GM18511 (cell line): Measurements from ENCODE around the gene PLCH1.
A peak's percentile ranks its signal among the peaks of the same experiment; 100 is the strongest.
"Not testable (repeated sequence)": the region's sequence is repeated elsewhere in the genome, so short reads cannot be mapped to it uniquely, and the experiment has no call there.

Experiments used
- ATAC-seq: cut with Tn5 transposase; IDR thresholded peaks from one replicate; pipeline ENCODE4 v1.9.1; 2021; ENCODE audit warnings: mild to moderate bottlenecking, moderate library complexity; ENCODE audit not compliant: unreplicated experiment

The PLCH1 gene

DNA sequence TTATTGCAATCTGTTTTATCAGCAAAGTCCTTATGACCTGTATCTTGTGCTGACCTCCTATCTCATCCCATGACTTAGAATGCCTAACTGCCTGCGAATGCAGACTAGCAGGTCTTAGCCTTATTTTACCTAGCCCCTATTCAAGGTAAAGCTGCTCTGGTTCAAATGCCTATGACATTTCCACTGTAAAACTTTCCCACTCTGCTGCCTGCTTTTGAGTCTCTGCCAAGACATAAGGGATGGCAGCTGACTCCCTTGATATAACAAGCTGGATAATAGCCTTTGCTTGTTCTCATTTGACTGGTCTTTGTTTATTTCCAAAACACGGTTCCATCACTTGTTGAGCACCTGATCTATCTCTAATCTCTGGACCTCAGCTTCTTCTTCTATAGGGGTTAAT is 319.5 kb downstream of the PLCH1 start:
- ATAC-seq = no peak

DNA sequence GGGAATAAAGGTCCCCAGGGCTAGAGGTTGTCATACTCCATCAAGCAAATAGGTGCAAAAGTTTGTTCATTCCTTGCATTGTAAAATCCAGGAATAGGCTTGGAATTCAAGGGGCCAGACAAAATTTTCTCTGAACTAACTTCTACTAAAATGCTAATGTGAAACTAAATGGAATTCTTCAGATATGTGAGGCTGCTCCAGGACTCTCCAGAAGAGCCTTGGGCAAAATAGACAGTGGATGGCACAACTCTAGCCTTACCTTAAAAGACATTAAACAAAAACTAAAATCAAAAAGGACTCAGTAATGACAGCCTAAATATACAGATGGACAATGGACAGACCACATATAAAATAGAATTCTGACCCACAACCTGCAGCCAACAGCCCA is 320.6 kb downstream of the PLCH1 start:
- no peak for ATAC-seq

DNA sequence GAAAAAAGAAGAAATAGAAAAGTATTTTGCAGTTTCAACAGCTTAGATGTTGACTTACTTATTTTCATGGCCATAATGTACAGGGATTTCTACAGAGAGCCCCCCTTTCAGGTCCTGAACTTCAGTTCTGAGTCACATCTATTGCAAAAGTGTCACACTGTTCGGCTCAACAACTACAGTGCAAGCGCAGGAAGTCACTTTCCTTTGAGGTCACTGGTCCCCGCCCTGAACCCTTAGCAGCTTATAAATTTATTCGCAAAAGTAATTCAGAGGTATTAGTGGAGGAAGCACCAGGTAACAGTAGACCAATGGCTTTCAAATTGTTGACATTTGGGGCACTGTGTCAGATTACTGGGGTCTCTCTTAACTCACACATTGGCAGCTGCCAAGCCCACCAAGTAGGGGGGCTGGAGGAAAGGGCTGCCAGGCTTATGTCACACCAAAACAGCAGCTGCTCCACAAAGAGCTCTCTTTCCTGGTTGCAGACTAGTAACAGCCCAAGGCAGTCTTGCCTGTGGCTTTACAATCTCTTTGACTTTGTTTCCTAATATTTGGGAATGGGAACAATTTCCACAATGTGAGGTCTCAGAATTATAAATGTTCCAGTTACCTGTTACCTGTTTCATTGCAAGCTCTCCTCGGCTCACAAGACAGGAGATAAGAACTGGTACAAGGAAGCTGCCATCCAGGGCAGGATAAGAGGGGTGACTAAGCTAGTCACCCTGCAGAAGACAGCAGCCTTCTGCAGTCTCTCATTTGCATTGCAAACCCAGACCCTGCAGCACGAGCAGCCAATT is 321.1 kb downstream of the PLCH1 start:
- ATAC-seq = no peak

DNA sequence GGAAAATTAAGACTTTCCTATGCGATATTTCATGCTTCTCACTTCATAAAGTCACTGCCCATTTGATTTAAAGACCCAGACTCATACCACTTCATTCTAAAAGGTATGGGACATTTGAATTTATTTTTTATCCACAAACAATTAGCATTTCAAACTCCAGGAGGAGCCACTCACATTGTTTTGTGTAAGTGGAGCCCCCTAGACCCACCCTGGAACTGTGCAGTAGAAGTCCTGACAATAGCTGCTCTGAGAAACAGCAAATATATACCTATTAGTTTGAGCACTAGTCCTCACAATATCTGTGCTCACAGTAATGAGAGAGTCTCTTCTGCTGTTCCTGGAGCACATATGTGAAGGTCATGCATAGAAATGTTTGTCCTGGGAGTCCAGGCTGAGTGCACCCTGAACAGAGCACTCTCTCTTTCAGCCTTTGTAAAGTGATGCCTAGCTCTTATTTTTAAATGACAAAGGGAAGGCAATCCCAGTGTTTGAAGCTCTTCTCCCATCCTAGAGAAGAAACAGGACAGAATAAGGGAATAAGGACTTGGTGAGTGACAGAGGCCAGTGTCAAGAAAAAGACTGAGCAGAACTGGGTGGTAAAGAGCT is 323.9 kb downstream of the PLCH1 start:
- ATAC-seq = no peak

DNA sequence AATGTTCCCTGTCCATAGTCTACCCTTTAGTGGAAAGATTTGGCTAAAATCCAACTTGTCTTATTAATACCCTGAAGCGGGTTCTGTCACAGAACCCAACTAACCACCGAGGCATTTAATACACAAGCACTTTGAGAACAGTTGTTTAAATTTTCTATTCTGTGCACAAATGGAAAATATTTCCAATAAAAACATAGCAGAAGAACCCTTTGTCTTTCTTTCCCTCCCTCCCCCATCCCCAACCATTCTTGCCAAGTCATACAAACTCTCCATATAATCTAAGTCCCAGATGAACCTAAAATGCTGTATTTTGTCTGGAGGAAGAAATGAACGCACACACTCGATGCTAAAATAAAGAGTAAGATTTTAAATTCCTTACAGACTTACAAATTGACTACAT is 324.5 kb downstream of the PLCH1 start:
- no peak for ATAC-seq

DNA sequence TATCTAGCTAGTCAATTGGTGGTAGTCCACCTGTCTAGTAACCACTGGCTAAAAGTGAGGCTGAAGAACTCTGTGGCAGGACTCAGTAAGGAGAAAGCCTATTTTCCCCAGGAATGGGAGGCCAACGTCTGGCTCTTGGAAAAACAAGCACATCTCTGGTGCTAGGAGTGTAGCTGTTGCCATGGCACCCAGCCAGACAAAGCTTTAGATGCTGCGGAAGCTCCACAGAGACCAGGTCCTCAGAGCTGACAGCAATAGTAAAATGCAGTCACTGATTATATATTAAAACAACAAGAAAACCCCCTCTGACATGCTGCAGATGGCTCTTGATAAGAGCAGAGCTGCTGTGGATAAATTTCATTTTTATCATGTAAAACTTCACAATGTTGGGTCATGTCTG is 326.5 kb downstream of the PLCH1 start:
- ATAC-seq = no peak

DNA sequence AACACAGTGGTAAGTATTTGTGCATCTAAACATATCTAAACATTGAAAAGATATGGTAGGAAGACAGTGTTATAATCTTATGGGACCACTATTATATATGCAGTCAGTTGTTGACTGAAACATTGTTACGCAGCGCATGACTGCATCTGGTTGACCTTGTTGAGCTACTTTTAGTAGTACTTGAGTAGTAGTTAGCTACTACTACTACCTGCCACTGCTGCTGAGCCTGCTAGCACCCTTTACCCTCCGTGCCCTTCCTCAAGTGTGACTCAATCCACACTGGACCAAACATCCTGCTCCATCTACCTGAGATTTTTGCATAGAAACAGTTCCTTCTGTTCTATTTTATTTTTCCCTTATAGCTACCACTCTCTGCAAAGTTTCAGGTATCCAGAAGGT is 327.8 kb downstream of the PLCH1 start:
- no peak for ATAC-seq

DNA sequence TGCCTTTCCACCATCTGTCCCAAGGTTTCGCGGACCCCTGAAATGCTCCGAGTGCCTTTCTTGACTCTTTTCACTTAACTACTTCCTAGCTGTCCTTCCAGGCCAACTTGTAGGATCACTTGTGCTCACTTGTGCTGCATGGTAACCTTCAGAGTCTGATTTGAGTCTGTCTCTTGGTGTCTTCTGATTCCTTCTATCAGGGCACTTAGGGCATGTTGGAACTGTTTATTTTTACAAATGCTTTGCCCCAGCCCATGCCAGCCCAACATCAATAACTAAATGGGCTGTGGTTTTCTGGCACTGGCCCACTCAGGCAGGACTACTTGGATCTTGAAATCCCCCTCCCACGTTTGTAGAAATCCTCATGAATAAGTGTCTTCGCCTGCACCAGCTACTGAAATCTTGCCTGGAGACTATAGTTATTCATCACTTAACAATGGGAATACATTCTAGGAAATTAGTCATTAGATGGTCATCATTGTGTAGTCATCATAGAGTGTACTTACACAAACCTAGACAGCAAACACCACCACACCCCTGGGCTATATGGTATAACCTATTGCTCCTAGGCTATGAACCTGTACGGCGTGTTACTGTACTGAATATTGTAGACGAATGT is 328.3 kb downstream of the PLCH1 start:
- ATAC-seq = no peak

DNA sequence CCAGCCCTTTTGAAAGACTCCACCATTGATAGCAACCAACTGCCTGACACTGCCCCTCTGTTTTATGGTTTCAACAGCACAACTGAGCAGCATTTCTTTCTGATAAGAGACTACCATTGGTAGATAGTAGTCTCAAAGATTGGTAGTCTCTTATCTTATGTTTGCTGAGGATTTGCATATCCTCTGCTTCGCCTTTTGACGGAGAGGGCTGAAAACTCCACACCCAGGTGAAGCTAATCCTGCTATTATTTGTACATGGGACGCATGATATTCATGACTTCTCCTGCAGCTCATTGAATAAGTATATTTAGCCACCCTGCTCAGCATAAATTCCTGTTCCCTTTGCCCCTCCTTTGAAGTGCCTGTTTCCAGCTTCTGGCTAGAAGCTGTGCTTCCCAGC is 332.0 kb downstream of the PLCH1 start:
- ATAC-seq = no peak

DNA sequence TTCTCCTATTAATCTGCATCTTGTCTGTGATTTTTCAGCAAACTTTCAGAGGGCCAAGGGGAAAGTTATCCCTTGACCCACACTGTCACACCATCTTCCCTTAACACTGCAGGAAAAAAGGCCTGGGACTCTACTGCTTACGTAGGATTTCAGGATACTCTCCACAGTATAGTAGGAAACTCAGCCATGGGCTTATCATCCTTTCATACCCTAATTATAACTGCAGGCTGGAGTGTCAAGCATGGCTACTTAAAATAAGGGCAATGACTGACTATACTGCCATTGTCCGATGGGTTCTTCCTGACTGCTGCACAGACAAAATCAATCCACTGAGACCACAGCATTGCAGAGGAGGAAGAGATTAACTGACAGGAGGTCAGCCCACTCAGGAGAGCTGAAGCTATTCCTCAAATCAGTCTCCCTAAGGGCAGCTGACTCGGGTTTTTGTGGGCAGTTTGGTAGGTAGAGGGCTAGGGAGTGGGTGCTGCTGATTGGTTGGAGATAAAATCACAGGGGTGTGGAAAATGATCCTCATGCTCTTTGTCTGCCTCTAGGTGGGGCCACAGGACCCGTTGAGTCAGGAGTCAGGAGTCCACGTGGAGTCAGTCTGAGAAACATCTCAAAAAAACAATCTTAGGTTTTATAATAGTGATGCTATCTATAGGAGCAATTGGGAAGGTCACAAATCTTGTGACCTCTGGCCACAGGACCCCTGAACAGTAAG is 333.2 kb downstream of the PLCH1 start:
- ATAC-seq = peak; percentile 62

DNA sequence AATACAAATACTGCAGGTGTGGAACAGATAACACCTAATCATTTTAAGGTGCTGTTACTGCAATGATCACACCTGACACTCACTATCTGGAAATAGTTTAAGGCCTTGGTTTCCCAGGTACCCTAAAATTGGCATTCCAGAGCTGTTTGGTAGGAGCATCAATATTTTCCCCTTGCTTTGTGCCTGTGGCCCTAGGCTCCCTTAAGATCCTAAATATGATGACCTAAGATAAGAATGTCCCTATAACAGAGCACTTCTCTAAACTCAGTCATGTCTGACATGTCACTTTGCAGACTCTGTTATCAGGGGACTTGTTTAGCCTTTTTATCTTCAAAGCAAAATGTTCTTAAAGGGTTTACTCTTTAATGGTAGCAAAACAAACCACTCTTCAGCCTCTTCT is 335.5 kb downstream of the PLCH1 start:
- no peak for ATAC-seq

DNA sequence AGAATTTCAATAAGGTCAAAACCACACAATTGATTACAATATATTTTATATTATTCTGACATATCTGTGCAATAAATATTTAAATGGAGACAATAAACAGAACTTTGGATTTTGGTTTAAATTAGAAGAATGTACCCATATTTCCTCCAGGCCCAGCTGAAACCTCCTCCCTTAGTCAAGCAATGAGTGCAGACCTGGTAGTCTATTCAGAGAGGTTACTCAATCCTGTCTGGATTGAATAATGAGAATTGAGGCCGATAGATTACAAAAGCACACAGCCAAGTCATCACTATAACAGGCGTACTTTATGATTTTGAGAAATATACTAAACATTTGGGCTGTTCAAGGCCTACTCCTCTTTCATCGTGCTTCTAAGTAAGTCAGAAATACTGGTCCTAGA is 336.9 kb downstream of the PLCH1 start:
- ATAC-seq = no peak

DNA sequence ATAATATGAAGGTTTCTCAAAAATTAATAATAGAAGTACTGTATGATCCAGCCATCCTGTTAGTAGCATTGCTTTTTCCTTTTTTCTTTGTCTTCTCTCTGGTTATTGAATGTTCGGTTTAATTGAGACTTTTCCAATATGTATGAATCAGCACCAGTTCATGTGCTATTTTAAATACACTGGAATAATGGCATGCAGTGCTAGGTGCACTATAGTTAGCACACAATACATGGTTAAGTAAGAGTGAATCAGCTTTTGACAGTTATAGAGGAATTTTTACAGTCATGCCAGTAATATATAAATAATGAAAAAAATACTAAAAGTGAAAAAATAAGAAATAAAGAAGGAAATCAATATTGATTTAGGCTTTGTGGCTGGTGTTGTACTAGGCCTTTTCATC is 337.5 kb downstream of the PLCH1 start:
- ATAC-seq = no peak

DNA sequence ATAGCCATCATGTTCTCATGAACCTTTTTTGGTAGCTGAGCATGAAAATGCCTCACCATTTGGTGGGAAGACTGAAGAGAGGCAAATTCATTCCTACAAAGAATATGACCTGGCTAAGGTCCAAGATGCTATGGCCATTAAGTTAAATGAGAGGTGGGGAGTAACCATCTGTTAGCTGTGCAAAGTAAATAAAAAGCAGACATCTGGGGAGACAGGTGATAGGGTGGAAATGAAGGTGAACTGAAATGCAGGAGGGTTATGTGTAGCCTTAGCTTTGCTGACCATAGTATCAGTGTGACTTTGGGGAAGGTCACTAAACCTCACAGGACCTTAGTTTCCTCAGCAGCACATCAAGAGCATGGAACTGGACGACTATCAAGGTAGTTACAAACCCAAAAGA is 340.4 kb downstream of the PLCH1 start:
- ATAC-seq = no peak

DNA sequence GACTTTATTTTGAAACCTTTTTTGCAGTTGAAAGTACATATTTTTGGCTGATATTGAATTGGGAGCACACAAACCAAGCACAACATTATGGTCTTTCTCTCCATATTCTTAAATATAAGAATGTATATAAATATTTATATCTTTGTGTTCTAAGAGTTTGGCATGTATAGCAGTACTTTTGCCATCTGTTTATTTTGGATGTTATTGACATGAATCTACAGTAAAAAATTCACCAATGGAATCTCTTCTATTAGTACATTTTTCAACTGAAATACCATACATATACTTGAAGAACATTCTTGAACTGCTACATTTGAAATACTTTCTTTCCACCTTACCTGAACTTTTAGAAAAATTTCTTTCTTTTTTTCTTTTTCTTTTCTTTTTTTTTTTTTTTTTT is 342.2 kb downstream of the PLCH1 start:
- no peak for ATAC-seq

DNA sequence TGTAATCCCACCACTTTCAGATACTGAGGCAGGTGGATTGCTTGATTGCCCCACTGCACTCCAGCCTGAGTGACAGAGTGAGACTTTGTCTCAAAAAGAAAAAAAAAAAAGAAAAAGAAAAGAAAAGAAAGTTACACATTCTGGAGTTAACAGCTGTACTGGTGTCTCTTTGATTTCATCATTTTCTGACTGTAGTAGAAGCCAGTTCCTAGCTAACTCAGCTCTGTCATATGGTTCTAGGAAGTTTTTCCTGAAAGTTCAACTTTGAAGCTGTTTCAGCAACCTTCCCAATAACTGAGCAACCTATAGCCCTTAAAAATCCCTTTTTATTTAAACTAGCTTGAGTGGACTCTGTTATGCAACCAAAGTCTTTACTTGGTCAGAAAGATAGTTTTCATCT is 346.8 kb downstream of the PLCH1 start:
- no peak for ATAC-seq

DNA sequence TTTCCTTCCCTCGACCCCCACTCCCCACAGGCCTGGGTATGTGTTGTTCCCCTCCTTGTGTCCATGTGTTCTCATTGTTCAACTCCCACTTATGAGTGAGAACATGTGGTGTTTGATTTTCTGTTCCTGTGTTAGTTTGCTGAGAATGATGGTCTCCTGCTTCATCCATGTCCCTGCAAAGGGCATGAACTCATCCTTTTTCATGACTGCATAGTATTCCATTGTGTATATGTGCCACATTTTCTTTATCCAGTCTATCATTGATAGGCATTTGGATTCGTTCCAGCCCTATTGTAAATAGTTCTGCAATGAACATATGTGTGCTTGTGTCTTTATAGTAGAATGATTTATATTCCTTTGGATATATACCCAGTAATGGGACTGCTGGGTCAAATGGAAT is 350.0 kb downstream of the PLCH1 start:
- not testable (repeated sequence) for ATAC-seq

DNA sequence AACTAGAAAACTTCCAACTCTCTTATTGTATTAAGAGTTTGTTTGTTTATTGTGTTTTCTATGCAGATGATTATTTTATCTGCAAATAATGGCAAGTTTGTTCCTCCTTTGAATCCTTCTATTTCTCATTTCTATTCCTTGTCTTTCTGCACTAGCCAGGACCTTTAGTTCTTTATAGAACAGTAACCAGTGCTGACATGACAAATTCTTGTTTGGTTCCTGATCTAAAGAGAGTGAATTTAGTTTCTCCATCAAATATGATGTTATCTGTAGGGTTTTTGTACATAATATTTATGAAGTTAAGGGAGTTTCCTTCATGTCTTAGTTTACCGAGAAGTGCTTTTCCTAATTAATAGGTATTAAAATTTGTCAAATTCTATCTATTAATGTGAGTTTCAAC is 350.6 kb downstream of the PLCH1 start:
- ATAC-seq = no peak

DNA sequence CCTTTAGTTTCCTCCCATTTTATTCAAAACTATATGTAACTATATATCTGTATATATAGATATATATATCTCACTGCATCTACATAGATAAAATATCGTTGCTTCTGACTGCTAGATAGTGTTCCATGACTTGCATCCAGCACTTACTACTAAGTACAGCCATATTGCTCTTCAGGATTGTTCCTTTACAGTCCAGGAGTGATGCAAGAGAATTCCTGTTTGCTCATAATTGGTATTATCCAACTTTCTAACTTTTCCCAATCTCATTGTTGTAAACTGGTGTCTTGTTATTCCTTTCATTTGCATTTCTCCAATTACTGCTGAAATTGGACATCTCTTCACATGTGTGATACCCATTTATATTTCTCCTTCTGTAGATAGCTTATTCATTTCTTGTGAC is 351.6 kb downstream of the PLCH1 start:
- ATAC-seq = no peak

DNA sequence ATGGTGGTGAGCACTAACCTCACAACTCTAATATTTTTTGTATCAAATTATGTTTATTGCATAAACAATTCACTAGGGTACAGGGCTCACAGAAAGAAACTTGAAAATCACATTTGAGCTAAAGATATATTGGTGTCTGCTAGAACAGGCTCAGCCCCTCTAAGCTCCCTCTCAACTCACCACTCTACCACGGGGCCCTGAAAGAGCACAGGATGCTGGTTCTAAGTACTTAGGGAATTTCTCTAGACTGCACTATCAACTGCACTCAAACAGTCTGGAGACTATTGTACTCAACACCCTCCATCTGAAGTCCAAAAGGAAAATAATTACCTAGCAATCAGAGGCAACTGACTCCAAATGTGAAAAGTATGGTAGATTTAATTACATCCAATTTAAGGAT is 352.7 kb downstream of the PLCH1 start:
- ATAC-seq = no peak

DNA sequence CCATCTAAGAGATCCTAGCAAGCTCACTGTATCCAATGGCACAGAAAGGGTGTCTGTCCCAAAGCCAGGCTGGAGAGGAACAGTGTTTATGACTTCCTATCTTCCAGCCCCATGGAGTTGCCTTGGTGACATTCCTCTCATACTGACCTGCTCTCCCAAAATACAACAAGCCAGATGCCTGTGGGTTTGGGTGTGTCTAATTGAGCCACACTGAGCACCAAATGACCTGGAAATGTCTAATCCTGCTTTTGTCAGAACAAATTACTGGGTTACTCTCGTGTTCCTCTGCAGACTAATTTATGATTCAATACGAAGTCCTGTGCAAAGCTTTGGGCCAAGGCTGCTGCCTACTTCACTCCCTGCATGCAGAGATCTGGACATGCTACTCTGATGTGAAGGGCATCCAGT is 353.3 kb downstream of the PLCH1 start:
- ATAC-seq = no peak

DNA sequence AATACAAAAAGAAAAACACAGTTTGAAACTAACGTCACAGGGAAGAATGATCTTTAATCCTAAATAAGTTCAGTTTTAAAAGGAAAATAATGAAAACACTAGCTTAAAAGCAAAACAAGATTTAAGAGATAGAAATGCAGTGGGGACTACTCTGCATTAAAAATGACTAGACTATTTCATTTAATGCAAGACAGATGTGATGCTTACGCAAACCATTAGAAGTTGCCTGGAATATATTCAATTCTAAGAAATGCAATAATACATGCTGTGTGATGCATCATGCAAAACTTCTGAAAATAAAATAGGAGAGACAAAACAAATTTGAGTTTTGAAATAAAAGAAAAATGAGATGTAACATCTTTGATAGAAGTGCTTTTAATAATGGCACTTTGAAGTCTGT is 353.8 kb downstream of the PLCH1 start:
- ATAC-seq = no peak
